ENCODE results near the gene TSHZ2. TPM values are rescaled to one million over a fixed set of nuclear protein-coding genes. Genes with fewer than 3 reads are reported as not detected.

Gene TSHZ2
- total RNA-seq, 1 experiment from 2014 or later = 0.07 TPM

DNA sequence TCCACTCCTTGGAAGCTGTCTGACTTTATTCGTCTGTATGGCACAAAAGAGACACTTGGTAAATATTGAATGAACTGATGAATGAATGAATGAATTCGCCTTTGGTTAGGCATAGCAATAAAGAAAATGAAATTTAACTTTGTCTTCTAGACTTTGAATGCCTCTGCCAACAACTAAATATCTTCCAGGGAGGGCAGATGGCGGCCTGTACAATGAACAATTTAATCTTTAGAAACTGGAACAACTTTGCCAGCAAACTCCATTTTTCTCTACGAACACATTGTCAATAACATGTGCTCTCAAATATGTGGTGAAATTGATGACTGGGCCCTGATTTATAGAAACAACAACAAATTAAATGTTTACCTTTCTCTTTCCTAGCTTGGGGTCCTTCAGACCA lies 480.9 kb downstream of the TSHZ2 start:
- Histone ChIP-seq H3K23ac (ENCODE audit: insufficient read length, low read depth, low read length) (no peak overlapping the region), H3K4me1 (ENCODE audit: insufficient read depth, low read length) (no peaks in the 10 kb centered on the region), H2BK15ac (ENCODE audit: low read depth, low read length) (no peak overlapping the region), H3T11ph (ENCODE audit: low read length) (no peak overlapping the region), H4K5ac (ENCODE audit: insufficient read length, low read depth, low read length) (no peak overlapping the region), H3K18ac (ENCODE audit: insufficient read length, low read depth, low read length) (no peak overlapping the region), H2AK5ac (ENCODE audit: insufficient read length, low read length) (no peak overlapping the region), H4K91ac (ENCODE audit: insufficient read length, low read depth, low read length) (no peak overlapping the region), H2AFZ (ENCODE audit: low read length) (no peak overlapping the region), H2BK120ac (ENCODE audit: low read depth, low read length, poor library complexity, severe bottlenecking) (no peak overlapping the region), H3K27ac (ENCODE audit: insufficient read length, low read depth, low read length) (no peak overlapping the region), H3K9me3 (ENCODE audit: control insufficient read depth, low read depth, low read length) (peaks cover 18% of the 10 kb centered on the region), H3K56ac (ENCODE audit: insufficient read length, low read depth, low read length) (no peak overlapping the region), H3K79me2 (ENCODE audit: insufficient read depth, low read length) (no peaks in the 10 kb centered on the region), H3K14ac (ENCODE audit: insufficient read depth, low read length) (no peak overlapping the region), H3K4ac (ENCODE audit: low read depth, low read length) (no peak overlapping the region), H2BK20ac (ENCODE audit: low read depth, low read length, poor library complexity, severe bottlenecking) (no peak overlapping the region), H3K27me3 (ENCODE audit: insufficient read depth, low read length) (no peaks in the 10 kb centered on the region), H2BK12ac (ENCODE audit: insufficient read length, low read depth, low read length) (no peak overlapping the region), H3K79me1 (ENCODE audit: insufficient read depth, low read depth, low read length, poor library complexity, severe bottlenecking) (no peaks in the 10 kb centered on the region), H3K4me2 (ENCODE audit: insufficient read depth, insufficient read length, low read length) (no peak overlapping the region), H3K23me2 (ENCODE audit: insufficient read length, low read depth, low read length, poor library complexity, severe bottlenecking) (no peaks in the 10 kb centered on the region), H3K9ac (ENCODE audit: extremely low read depth, insufficient read length, low read length) (no peak overlapping the region), H4K20me1 (ENCODE audit: control insufficient read depth, insufficient read depth, insufficient read length) (no peaks in the 10 kb centered on the region), H4K8ac (replicated peaks; ENCODE audit: insufficient read length, low read depth, low read length) (no peak overlapping the region), H2BK5ac (ENCODE audit: insufficient read length, low read length) (no peak overlapping the region)
- H3K9me3 Mint-ChIP-seq = peaks cover 24 to 34% of the 10 kb centered on the region in 2 experiments
- no peaks in the 10 kb centered on the region for H3K4me1 Mint-ChIP-seq
- peaks cover 10 to 27% (median 21%) of the 10 kb centered on the region in 3 experiments for H3K36me3 Mint-ChIP-seq (ENCODE audit: insufficient read depth in 1 of 3, low read depth in 3 of 3)
- DNase-seq = no peak
- H3K4me3 Mint-ChIP-seq = no peak overlapping the region
- H3K27ac Mint-ChIP-seq = no peak overlapping the region
- WGBS (ENCODE audit: extremely low coverage, insufficient read length, low lambda C conversion rate) = no CpG with 5 or more reads among the region's 4 CpGs
- TF ChIP-seq, protein P1, sequence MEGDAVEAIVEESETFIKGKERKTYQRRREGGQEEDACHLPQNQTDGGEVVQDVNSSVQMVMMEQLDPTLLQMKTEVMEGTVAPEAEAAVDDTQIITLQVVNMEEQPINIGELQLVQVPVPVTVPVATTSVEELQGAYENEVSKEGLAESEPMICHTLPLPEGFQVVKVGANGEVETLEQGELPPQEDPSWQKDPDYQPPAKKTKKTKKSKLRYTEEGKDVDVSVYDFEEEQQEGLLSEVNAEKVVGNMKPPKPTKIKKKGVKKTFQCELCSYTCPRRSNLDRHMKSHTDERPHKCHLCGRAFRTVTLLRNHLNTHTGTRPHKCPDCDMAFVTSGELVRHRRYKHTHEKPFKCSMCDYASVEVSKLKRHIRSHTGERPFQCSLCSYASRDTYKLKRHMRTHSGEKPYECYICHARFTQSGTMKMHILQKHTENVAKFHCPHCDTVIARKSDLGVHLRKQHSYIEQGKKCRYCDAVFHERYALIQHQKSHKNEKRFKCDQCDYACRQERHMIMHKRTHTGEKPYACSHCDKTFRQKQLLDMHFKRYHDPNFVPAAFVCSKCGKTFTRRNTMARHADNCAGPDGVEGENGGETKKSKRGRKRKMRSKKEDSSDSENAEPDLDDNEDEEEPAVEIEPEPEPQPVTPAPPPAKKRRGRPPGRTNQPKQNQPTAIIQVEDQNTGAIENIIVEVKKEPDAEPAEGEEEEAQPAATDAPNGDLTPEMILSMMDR (conservative IDR thresholded peaks at IDR 0.05) = no peak
- H3K27me3 Mint-ChIP-seq (ENCODE audit: low read depth) = peaks cover 3% of the 10 kb centered on the region

All from H9 (cell line).